ENCODE data around the gene RPLP1. TPM values are rescaled to one million over a fixed set of nuclear protein-coding genes. Genes with fewer than 3 reads are reported as not detected.

Gene RPLP1
- total RNA-seq, 1 donor from 2014 or later, result 379 TPM

DNA sequence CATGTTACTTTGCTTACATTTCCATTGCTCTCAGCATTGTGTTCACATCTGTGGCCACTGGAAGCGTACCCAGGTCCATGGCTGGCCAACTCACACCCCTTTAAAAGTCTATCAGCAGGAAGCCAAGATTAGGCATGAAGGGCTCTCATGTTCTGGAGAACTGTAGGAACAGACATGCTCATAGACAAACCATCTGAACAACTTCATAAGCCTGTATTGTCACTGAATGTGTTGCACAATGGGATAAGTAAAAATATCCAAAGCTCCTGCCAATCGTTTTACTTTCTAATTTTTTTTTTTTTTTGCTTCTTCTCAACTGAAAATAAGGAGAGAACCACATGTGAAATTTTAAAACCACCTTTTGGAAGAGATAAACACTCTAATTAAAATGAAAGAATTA is 6.4 kb downstream of the RPLP1 start:
- TF ChIP-seq, protein P1, sequence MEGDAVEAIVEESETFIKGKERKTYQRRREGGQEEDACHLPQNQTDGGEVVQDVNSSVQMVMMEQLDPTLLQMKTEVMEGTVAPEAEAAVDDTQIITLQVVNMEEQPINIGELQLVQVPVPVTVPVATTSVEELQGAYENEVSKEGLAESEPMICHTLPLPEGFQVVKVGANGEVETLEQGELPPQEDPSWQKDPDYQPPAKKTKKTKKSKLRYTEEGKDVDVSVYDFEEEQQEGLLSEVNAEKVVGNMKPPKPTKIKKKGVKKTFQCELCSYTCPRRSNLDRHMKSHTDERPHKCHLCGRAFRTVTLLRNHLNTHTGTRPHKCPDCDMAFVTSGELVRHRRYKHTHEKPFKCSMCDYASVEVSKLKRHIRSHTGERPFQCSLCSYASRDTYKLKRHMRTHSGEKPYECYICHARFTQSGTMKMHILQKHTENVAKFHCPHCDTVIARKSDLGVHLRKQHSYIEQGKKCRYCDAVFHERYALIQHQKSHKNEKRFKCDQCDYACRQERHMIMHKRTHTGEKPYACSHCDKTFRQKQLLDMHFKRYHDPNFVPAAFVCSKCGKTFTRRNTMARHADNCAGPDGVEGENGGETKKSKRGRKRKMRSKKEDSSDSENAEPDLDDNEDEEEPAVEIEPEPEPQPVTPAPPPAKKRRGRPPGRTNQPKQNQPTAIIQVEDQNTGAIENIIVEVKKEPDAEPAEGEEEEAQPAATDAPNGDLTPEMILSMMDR (IDR thresholded peaks at IDR 0.05), result no peak
- Histone ChIP-seq H3K9me3 (no peaks in the 10 kb centered on the region), H3K4me3 (no peak overlapping the region), H3K36me3 (peaks cover 14 to 32% of the 10 kb centered on the region in 2 donors), H3K27ac (peak overlapping the region in 1 of 2 donors; percentile 1), H3K4me1 (peaks cover 5 to 28% of the 10 kb centered on the region in 2 donors), H3K27me3 (no peaks in the 10 kb centered on the region)
- intact Hi-C loops (cut with DNase I), result loop anchor here (10.0 kb wide), 1 partner anchor 1016 kb away; no protein-coding TSS in a partner anchor
- no peak for DNase-seq (ENCODE audit: low spot score in 2 of 2)

DNA sequence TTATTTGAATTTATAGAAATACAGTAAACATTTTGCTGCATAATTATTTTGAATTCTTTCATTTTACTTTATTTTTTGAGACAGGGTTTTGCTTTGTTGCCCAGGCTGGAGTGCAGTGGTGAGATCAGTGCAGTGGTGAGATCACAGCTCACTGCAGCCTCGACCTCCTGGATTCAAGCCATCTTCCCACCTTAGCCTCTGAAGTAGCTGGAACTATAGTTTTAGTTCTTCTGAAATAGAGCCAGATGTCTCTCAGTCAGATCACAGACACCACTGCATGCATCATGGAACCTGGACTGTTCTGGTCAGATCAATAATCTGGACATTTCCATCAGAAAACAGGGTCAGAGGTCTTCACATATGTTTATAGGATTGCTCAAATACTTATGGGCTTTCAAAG is 7.9 kb downstream of the RPLP1 start:
- TF ChIP-seq, protein P1 (IDR thresholded peaks at IDR 0.05), result no peak
- Histone ChIP-seq H3K27me3 (no peaks in the 10 kb centered on the region), H3K9me3 (no peaks in the 10 kb centered on the region), H3K36me3 (peaks cover 9 to 21% of the 10 kb centered on the region in 2 donors), H3K27ac (no peak overlapping the region), H3K4me3 (no peak overlapping the region), H3K4me1 (peaks cover 0 to 13% of the 10 kb centered on the region in 2 donors)
- DNase-seq (ENCODE audit: low spot score in 2 of 2), result peak in 1 of 2 donors; percentile 48
- intact Hi-C loops (cut with DNase I), result loop anchor here (5.0 to 10.0 kb wide), 2 partner anchors 134 to 637 kb away; partner anchors contain the start of gene TLE3

DNA sequence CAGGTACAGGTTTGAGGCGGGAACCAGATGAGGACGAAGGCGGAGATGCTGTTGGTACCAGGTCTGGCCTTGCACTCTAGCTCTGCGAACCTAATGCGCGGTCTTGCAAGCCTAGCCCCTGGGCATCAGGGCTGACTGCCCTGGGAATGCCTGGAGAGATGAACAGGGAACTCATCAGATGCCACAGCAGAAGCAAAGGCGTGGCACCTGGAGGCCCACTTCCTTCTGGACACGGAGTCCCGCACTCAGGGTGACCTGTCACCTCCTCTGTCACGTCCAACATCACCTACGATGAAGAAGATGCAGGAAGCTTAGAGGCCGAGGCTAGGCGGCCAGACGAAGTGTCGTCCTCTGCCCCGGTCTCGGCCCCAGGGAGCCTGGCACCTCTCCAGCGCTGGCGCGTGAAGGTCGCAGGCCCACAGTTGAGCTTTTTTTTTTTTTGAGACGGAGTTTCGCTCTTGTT is 9.4 kb downstream of the RPLP1 start:
- intact Hi-C loops (cut with DNase I), result loop anchor here (1.0 to 10.0 kb wide), 4 partner anchors 9 to 635 kb away; partner anchors contain the start of genes KIF23 and TLE3
- Histone ChIP-seq H3K36me3 (peaks cover 3 to 6% of the 10 kb centered on the region in 2 donors), H3K27me3 (no peaks in the 10 kb centered on the region), H3K4me3 (peak overlapping the region; percentile 66 to 67), H3K9me3 (no peaks in the 10 kb centered on the region), H3K27ac (peak overlapping the region; percentile 81 to 86), H3K4me1 (peaks cover 0 to 11% of the 10 kb centered on the region in 2 donors)
- DNase-seq (ENCODE audit: low spot score in 2 of 2), result peak in 1 of 2 donors; percentile 64
- TF ChIP-seq, protein P1 (IDR thresholded peaks at IDR 0.05), result no peak

DNA sequence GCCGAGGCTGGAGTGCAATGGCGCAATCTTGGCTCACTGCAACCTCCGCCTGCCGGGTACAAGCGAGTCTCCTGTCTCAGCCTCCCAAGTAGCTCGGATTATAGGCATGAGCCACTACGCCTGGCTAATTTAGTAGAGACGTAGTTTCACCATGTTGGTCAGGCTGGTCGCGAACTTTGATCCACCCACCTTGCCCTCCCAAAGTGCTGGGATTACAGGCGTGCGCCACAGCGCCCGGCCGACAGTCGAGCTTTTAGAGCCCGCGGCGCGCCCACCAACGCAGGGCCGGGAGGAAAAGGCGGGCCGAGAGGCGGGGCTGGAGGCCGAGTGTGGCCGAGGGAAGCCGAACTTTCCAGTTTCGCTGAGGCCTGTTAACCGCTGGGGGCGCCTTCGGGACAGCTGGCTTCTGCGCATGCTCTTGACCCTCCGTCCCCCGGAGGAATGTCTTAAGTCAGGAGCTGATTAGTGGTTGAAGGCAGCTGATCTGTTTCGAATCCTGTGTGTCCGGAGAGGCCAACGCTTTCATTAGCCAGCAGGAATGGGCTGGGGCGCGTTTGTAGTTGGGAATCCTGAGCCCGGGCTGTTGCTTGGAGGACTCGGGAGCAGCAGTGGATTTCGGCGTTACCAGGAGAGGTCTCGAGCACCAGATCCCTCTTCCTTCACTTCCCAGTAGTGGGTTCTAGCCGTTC is 10.0 kb downstream of the RPLP1 start:
- peak; percentile 87 to 98 for DNase-seq (ENCODE audit: low spot score in 2 of 2)
- intact Hi-C loops (cut with DNase I), result loop anchor here (1.0 to 10.0 kb wide), 4 partner anchors 9 to 635 kb away; partner anchors contain the start of genes KIF23 and TLE3
- H3K27me3 ChIP-seq, result no peaks in the 10 kb centered on the region
- H3K27ac ChIP-seq, result peak overlapping the region; percentile 81 to 86
- TF ChIP-seq, protein P1 (IDR thresholded peaks at IDR 0.05), result peak; percentile 83 to 89 (median 88)
- no peaks in the 10 kb centered on the region for H3K9me3 ChIP-seq
- peak overlapping the region; percentile 66 to 67 for H3K4me3 ChIP-seq
- peaks cover 0 to 3% of the 10 kb centered on the region in 2 donors for H3K36me3 ChIP-seq
- H3K4me1 ChIP-seq, result peaks cover 0 to 11% of the 10 kb centered on the region in 2 donors

DNA sequence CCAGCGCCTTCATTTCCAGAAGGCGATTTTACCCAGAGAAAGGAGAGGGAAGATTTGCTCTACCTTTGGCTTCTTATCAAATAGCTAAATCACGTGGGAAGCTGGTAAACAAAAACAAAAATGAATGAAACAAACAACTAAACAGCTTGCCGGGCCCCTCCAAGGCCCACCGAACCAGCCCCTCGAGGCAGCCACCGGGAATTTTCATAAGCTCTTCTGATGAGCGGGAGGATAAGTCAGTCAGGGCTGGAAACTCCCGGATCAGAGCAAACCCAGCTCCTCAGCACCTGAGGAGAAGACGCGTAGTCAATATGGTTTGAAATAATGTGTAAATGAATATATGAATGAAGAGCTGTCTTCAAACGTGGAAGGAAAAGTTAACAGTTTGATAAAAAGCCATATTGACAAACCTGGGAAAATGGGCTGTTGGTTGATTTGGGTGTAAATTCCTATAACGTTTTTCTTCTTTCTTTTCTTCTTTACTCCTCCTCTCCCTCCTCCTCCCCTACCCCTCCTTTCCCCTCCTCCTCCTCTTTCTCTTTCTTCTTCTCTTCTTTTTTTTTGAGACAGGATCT is 10.7 kb downstream of the RPLP1 start:
- peaks cover 0 to 11% of the 10 kb centered on the region in 2 donors for H3K4me1 ChIP-seq

More for the DNA sequence above, 10.7 kb downstream of the RPLP1 start:
- DNase-seq (ENCODE audit: low spot score in 2 of 2), result peak in 1 of 2 donors; percentile 63
- TF ChIP-seq, protein P1 (IDR thresholded peaks at IDR 0.05), result no peak
- Histone ChIP-seq H3K9me3 (no peaks in the 10 kb centered on the region), H3K27ac (peak overlapping the region; percentile 81 to 86), H3K4me3 (peak overlapping the region; percentile 66 to 67), H3K27me3 (no peaks in the 10 kb centered on the region), H3K36me3 (no peaks in the 10 kb centered on the region)
- intact Hi-C loops (cut with DNase I), result loop anchor here (2.0 to 10.0 kb wide), 3 partner anchors 48 to 634 kb away; partner anchors contain the start of genes KIF23 and TLE3
